GM19043 (cell line): Measurements from ENCODE around the gene C1QB.

Source experiments
- ATAC-seq: cut with Tn5 transposase; IDR thresholded peaks from one replicate; pipeline ENCODE4 v1.9.1; 2021; ENCODE audit warnings: low read depth; ENCODE audit not compliant: unreplicated experiment

The C1QB gene

GRCh38 chr1:22633697-22634463, 19.2 kb upstream of the C1QB start:
- no peak for ATAC-seq

DNA sequence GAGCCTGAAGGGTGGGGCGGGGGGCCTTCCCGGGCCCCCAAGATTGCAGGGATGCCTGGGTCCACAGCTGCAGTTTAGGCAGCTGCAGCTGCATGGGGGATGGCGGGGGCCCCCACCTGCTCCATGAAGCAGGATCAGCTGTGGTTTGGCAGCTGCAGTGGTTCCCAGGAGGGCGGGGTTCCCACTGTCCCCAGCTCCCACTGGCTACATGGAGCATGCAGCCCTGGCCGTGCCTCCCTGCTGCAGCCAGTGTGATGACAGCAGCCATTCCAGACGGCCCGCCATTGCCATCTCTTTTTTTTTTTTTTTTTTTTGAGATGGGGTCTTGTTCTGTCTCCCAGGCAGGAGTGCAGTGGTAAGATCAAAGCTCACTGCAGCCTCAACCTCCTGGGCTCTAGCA, 17.6 kb upstream of the C1QB start:
- no peak for ATAC-seq

DNA sequence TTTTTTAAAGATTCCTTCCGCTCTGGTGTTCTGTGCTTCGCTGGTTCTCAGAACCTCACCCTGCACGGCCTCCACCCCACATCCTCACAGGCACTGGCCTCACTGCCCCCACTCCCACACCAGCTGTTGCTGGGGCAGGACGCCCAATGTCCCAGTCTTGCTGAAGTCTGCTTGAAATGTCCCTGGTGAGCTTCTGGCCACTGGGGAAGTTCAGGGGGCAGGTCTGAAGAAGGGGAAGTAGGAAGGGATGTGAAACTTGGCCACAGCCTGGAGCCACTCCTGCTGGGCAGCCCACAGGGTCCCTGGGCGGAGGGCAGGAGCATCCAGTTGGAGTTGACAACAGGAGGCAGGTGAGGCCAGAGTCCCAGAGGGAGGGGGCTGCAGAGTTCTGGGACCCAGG, 16.7 kb upstream of the C1QB start, which contains the start of gene C1QA:
Gene C1QA, plus strand, starts transcription at position 276 of the 400 bp plus-strand sequence. CDS start 989 bp downstream, outside the sequence.
- no peak for ATAC-seq

- no peak for ATAC-seq
These were observed 16.1 kb upstream of the C1QB start for GRCh38 chr1:22636927-22637326.

GRCh38 chr1:22637907-22638445, 15.1 kb upstream of the C1QB start:
- ATAC-seq: no peak

- no peak for ATAC-seq
These were observed 14.4 kb upstream of the C1QB start for GRCh38 chr1:22638476-22639234.

- no peak for ATAC-seq
These were observed 13.8 kb upstream of the C1QB start for GRCh38 chr1:22639286-22639685.

DNA sequence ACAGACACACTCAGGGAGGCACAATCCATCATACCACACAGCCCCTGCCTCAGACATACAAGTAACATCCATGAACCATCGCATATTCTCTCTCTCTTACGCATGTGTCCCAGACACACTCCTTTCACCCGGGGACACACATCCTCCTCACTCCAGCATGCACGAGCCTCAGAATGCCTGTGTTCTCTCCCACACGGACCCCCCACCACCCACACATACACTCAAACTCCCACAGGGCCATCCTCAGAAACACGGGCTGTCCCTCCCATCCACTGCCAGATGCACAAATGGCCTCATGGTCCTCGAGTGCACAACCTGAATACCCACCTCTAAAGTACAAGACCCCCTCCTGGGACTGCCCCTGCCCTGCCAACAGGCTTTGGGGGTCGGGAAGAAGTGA, 11.8 kb upstream of the C1QB start:
- no peak for ATAC-seq

DNA sequence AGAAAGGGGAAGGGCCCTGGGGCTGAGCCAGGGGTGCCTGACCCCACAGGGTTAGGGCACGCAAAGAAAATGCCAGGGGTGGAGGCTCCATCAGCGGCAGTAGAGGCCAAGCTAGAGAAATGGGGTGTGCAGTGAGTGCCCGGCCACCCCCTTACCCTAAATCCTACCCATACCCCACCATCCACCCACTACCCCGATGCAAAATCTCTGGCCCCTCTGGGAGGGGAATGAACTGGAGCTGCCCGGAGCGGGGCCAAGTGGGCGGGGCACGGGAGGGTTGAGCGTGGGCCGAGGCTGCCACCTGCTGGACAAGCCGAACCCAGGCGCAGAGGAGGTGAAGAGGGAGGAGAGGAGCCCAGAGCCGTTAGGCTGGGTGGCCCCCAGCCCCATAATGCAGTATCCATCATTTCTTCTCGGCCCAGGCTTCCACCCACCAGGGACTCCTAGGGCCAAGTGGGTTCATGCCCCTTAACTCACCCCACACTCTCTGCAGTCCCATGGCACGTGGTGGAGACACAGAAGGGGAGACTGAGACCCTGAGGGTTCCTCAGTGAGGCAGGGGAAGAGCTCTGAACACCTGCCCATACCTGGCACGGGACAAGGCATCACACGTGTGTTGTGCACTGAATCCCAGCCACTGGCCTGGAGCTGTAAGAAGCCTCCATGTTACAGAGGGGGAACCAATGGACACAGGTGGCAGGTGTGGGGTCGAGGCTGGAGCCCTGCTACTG, 11.0 kb upstream of the C1QB start:
- no peak for ATAC-seq

GRCh38 chr1:22643381-22643780, 9.7 kb upstream of the C1QB start, which contains the start of gene C1QC:
TSS of gene C1QC (plus strand) at chr1:22643633. CDS start at chr1:22644024, 391 bp downstream.
- ATAC-seq: no peak

DNA sequence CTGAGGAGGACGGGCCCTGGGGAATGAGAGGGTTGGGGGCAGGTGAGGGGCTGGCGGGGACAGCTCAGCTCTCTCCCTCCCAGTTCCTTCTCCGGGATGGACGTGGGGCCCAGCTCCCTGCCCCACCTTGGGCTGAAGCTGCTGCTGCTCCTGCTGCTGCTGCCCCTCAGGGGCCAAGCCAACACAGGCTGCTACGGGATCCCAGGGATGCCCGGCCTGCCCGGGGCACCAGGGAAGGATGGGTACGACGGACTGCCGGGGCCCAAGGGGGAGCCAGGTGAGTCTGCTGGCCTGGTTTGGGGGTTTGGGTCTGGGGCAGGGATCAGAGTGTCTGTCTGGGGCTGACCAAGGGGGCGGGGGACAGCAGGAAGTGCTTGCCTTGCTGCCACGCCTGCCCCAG, 9.1 kb upstream of the C1QB start:
- no peak for ATAC-seq

GRCh38 chr1:22645931-22646330, 7.1 kb upstream of the C1QB start:
- ATAC-seq: no peak

DNA sequence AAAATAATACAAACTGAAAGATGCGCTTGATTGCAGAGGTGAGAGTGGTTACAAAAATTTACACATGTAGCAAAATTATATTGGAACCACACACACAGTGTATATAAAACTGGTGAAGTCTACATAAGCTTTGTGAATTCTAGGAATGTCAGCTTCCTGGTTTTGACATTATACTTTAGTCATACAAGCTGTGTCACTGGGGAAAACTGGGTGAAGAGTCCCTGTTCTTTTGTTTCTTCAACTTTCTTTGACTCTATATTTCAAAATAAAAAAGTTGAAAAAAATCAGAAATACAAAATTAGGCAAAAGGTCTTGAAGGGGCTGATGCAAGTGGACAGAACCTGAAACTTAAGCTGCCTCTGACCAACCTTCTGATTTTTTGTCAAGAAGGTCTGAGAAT, 6.7 kb upstream of the C1QB start:
- ATAC-seq: no peak

DNA sequence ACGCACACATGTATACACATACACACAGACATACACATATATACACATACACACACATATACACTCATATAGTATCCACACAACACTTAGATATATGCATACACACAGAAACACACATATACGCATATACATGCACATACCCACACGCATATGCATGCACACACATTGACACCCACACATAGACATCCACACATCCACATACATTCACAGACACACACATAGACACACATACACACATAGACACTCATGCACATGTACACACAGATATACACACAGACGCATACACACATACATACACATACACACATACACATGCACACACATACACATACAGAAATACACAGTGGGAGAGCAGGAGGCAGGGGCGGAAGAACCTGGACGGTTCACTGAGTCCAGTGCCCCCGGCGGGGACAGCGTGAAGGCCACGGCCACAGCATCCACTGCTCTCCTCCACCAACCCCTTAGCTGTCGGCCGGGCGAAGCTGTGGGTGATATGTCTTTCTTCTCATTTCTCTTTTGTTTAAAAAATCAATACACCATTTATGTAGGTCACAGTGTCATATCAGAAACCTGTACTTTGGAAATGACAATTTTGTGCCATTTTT, 2.8 kb upstream of the C1QB start:
- ATAC-seq: no peak

DNA sequence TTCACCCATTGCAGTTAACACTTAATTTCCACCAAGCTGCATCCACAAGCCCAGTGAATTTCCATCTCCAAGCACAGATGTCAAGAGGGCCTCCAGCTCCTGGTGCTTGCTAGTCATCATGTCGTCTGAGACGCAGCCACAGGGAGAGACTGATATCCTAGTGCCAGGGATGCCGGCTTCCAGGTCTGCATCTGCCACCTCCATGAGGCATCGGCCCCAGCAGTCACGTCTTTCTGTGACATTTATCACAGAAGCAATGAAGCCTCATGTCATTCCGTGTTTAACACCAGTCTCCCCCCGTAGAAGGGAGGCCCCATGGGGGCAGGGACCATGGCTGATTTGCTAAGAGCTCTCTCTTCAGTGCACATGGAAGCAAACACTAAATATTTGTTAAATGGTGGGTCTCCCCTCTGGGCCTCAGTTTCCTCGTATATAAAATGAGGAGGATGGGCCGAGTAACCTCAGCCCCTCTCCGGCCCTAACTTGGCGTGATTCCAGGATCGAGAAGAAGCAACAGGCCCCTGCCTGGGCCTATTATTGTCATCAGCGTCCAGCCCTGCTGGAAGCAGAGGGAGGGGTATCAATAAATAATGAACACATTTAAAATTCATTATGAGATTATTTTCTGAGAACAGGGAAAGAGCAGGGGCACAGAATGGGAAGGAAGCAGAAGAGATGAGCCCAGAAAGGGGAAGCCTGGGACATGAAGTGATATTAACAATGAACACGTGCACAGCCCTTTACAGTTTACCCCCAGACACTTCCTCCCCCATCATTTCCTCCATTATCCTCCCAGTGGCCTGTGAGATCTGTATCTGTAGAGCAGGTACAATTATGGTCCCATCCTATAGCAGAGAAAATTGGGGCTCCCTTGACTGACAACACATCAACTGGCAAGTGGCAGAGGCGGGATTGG, 837 bp upstream of the C1QB start:
- no peak for ATAC-seq

- ATAC-seq: no peak
These were observed 1.7 kb downstream of the C1QB start for GRCh38 chr1:22654692-22655091.

DNA sequence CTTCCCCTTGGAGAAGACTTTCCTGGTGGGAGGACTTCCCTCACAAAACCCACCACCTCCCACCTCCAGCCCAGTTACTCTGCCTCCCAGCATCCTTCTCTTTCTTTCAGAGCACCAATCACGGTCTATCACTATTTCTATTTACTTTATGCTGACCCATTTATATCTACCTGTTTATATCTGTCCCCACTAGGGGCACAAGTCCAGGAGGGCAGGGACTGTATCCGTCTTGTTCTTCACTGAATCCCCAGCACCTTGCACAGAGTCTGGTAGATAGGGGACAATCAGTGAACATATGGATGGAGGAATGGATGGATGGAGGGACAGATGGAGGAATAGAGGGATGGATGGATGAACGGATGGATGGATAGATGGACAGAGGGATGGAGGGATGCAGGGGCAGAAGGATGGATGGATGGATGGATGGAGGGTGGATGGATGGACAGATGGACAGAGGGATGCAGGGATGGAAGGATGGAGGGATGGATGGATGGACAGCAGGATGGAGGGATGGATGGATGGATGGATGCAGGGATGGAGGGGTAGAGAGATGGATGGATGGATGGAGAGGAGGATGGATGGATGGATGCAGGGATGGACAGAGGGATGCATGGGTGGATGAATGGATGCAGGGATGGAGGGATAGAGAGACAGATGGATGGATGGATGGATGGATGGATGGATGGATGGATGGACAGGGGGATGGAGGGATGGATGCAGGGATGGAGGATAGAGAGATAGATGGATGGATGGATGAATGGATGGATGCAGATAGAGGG, 5.5 kb downstream of the C1QB start:
- ATAC-seq: no peak

GRCh38 chr1:22660716-22661241, 7.7 kb downstream of the C1QB start:
- no peak for ATAC-seq
